Right cardiac atrium (tissue), 5 donors: ENCODE measurements around the gene CERS6. TPM values are rescaled to one million over a fixed set of nuclear protein-coding genes. Genes with fewer than 3 reads are reported as not detected.
A peak's percentile ranks its signal among the peaks of the same experiment; 100 is the strongest.

Source experiments
- ATAC-seq, 2 donors: fragments of 200-7000 bp; cut with Tn5 transposase; one replicate each; pipeline versions ENCODE4 v1.8.0 to v1.9.1; 2020; ENCODE audit warnings: moderate library complexity in 2 of 2, mild to moderate bottlenecking in 1 of 2
- DNase-seq, 3 donors: peaks; one replicate each; pipeline ENCODE4 v3.0.0-alpha.2; 2020
- H3K27ac ChIP-seq: one replicate; pipeline ENCODE4 v1.5.1; 2013; ENCODE audit warnings: mild to moderate bottlenecking, low read length, control low read depth, moderate library complexity
- H3K27me3 ChIP-seq: one replicate; pipeline ENCODE4 v1.6.1; 2013; ENCODE audit not compliant: control insufficient read depth, insufficient read depth
- H3K4me1 ChIP-seq: one replicate; pipeline ENCODE4 v1.6.1; 2013; ENCODE audit warnings: low read length; ENCODE audit not compliant: control insufficient read depth, insufficient read depth
- H3K4me3 ChIP-seq: one replicate; pipeline ENCODE4 v1.5.1; 2013; ENCODE audit warnings: low read length, control low read depth
- H3K9me3 ChIP-seq: one replicate; pipeline ENCODE4 v1.6.1; 2013; ENCODE audit warnings: low read length; ENCODE audit not compliant: control insufficient read depth
- whole genome bisulfite sequencing: extraction: QIAGEN DNeasy Blood & Tissue Kit; methylation state at CpG from one replicate; pipeline ENCODE4 v1.1.7; 2013; 5-methylcytosine and 5-hydroxymethylcytosine counted together
- intact Hi-C, 4 donors: fragments of 100-400 bp; cut with DNase I; formaldehyde crosslinking; loops; one replicate each; pipeline versions ENCODE4 v1.11.0 to v1.14.0; 2022 to 2023
- polyA plus RNA-seq: library from polyadenylated mRNA; stranded (reverse); fragments of 200-250 nt; gene quantifications from one replicate; pipeline ENCODE4 v1.2.3, GENCODE V29; 2013
- total RNA-seq, 4 donors: library from RNA; stranded (reverse); fragmentation: NEBNext Ultra II Directional; extraction: Animal tissue kit (Norgen Biotek cat#: 25700); gene quantifications; one replicate each; pipeline ENCODE4 v1.2.1, GENCODE V29; 2021
- donor health status: healthy with polysubstance abuse.
- donor health status: DM: no; HTN: yes; CAD: no.
- donor health status: DM: no; HTN: no; CAD: no.
- donor health status: DM: no; HTN: yes; CAD: no; lungs with severe emphysema.
- donor health status: DM: yes; HTN: yes; CAD: no.

Gene CERS6
- total and polyA plus RNA-seq, 5 donors = 25.6 to 71.5 (median 48.9) TPM

- no peaks in the 10 kb centered on the region for H3K27me3 ChIP-seq
- 86% methylated on average over 6 of the region's 6 CpGs for WGBS
- DNase-seq = no peak
- no peak for ATAC-seq
- intact Hi-C loops = no loop called here
- no peaks in the 10 kb centered on the region for H3K9me3 ChIP-seq
- no peak overlapping the region for H3K4me3 ChIP-seq
- H3K4me1 ChIP-seq = no peaks in the 10 kb centered on the region
- no peak overlapping the region for H3K27ac ChIP-seq
Observed at GRCh38 chr2:168429988-168430387, 26.1 kb upstream of the CERS6 start.

GRCh38 chr2:168430431-168430830, 25.6 kb upstream of the CERS6 start:
- H3K27me3 ChIP-seq = no peaks in the 10 kb centered on the region
- DNase-seq (no peak), ATAC-seq (no peak)
- no peaks in the 10 kb centered on the region for H3K9me3 ChIP-seq
- H3K4me3 ChIP-seq = no peak overlapping the region
- H3K4me1 ChIP-seq = no peaks in the 10 kb centered on the region
- no peak overlapping the region for H3K27ac ChIP-seq
- WGBS = 59% methylated on average over 3 of the region's 3 CpGs
- intact Hi-C loops = no loop called here

- no peak overlapping the region for H3K27ac ChIP-seq
- DNase-seq = no peak
- no peak for ATAC-seq
- H3K4me1 ChIP-seq = no peaks in the 10 kb centered on the region
- intact Hi-C loops = no loop called here
- H3K27me3 ChIP-seq = no peaks in the 10 kb centered on the region
- 75% methylated on average over 1 of the region's 1 CpG for WGBS
- no peaks in the 10 kb centered on the region for H3K9me3 ChIP-seq
- H3K4me3 ChIP-seq = no peak overlapping the region
Observed at GRCh38 chr2:168431301-168432024, 24.6 kb upstream of the CERS6 start.

- 82% methylated on average over 3 of the region's 3 CpGs for WGBS
- no peak for DNase-seq
- no peaks in the 10 kb centered on the region for H3K4me1 ChIP-seq
- no peaks in the 10 kb centered on the region for H3K27me3 ChIP-seq
- no peak overlapping the region for H3K27ac ChIP-seq
- intact Hi-C loops = no loop called here
- no peak overlapping the region for H3K4me3 ChIP-seq
- ATAC-seq = no peak
- no peaks in the 10 kb centered on the region for H3K9me3 ChIP-seq
Observed at GRCh38 chr2:168432100-168432499, 24.0 kb upstream of the CERS6 start.

GRCh38 chr2:168432565-168433186, 23.4 kb upstream of the CERS6 start:
- 70% methylated on average over 3 of the region's 3 CpGs for WGBS
- intact Hi-C loops = no loop called here
- no peaks in the 10 kb centered on the region for H3K4me1 ChIP-seq
- no peak for DNase-seq
- H3K27ac ChIP-seq = no peak overlapping the region
- no peaks in the 10 kb centered on the region for H3K9me3 ChIP-seq
- no peak overlapping the region for H3K4me3 ChIP-seq
- H3K27me3 ChIP-seq = no peaks in the 10 kb centered on the region
- no peak for ATAC-seq

- ATAC-seq = no peak
- H3K4me1 ChIP-seq = no peaks in the 10 kb centered on the region
- DNase-seq = no peak
- no peaks in the 10 kb centered on the region for H3K9me3 ChIP-seq
- no peaks in the 10 kb centered on the region for H3K27me3 ChIP-seq
- H3K4me3 ChIP-seq = no peak overlapping the region
- intact Hi-C loops = no loop called here
- no peak overlapping the region for H3K27ac ChIP-seq
- WGBS = 75% methylated on average over 2 of the region's 2 CpGs
Observed at GRCh38 chr2:168433527-168433926, 22.5 kb upstream of the CERS6 start.

GRCh38 chr2:168434146-168434545, 21.9 kb upstream of the CERS6 start:
- Histone ChIP-seq H3K27ac (no peak overlapping the region), H3K4me3 (no peak overlapping the region), H3K27me3 (no peaks in the 10 kb centered on the region), H3K9me3 (no peaks in the 10 kb centered on the region), H3K4me1 (no peaks in the 10 kb centered on the region)
- ATAC-seq = no peak
- peak in 2 of 3 donors; percentile 15 to 58 for DNase-seq
- 50% methylated on average over 2 of the region's 2 CpGs for WGBS
- intact Hi-C loops = no loop called here

GRCh38 chr2:168436840-168437239, 19.2 kb upstream of the CERS6 start:
- intact Hi-C loops = no loop called here
- H3K4me1 ChIP-seq = peaks cover 2% of the 10 kb centered on the region
- H3K4me3 ChIP-seq = no peak overlapping the region
- H3K9me3 ChIP-seq = no peaks in the 10 kb centered on the region
- no peak overlapping the region for H3K27ac ChIP-seq
- DNase-seq = no peak
- H3K27me3 ChIP-seq = no peaks in the 10 kb centered on the region
- no peak for ATAC-seq

- intact Hi-C loops = no loop called here
- H3K27ac ChIP-seq = no peak overlapping the region
- 84% methylated on average over 6 of the region's 6 CpGs for WGBS
Observed at GRCh38 chr2:168438553-168438952, 17.5 kb upstream of the CERS6 start.

GRCh38 chr2:168439536-168439935, 16.5 kb upstream of the CERS6 start:
- Histone ChIP-seq H3K27me3 (no peaks in the 10 kb centered on the region), H3K9me3 (no peaks in the 10 kb centered on the region), H3K27ac (no peak overlapping the region), H3K4me3 (no peak overlapping the region), H3K4me1 (peaks cover 2% of the 10 kb centered on the region)
- 42% methylated on average over 3 of the region's 3 CpGs for WGBS
- ATAC-seq (no peak), DNase-seq (no peak)
- intact Hi-C loops = no loop called here

More at GRCh38 chr2:168438553-168438952, 17.5 kb upstream of the CERS6 start:
- H3K4me3 ChIP-seq = no peak overlapping the region
- DNase-seq (no peak), ATAC-seq (no peak)
- H3K27me3 ChIP-seq = no peaks in the 10 kb centered on the region
- H3K9me3 ChIP-seq = no peaks in the 10 kb centered on the region
- peaks cover 2% of the 10 kb centered on the region for H3K4me1 ChIP-seq

GRCh38 chr2:168441214-168441872, 14.7 kb upstream of the CERS6 start:
- no peak overlapping the region for H3K4me3 ChIP-seq
- H3K27me3 ChIP-seq = no peaks in the 10 kb centered on the region
- H3K9me3 ChIP-seq = no peaks in the 10 kb centered on the region
- 94% methylated on average over 6 of the region's 6 CpGs for WGBS
- intact Hi-C loops = no loop called here
- H3K4me1 ChIP-seq = peaks cover 2% of the 10 kb centered on the region
- no peak overlapping the region for H3K27ac ChIP-seq
- DNase-seq = no peak
- no peak for ATAC-seq
